HepG2 (cell line): ENCODE data around the gene OR8G1. TPM values are rescaled to one million over a fixed set of nuclear protein-coding genes. Genes with fewer than 3 reads are reported as not detected.

Experiments
- ATAC-seq: fragments of 200-7000 bp; cut with Tn5 transposase; 3 replicates; pipeline ENCODE4 v1.9.1; 2020; ENCODE audit warnings: mild to moderate bottlenecking, moderate library complexity
- BruUV-seq: library from RNA; stranded (reverse); fragments of 400-500 nt; replicated peaks from 2 replicates; lab custom pipeline; 2021; lab: Mats Ljungman, UMichigan
- CTCF ChIA-PET: fragments of 300-600 bp; formaldehyde crosslinking; extraction: SDS; loops from one replicate; lab custom pipeline; 2021; ENCODE audit warnings: low total read pairs, inconsistent platforms, low intra/inter-chr PET ratio; lab: Yijun Ruan, JAX
- POLR2A ChIA-PET: fragments of 350-600 bp; sonication (Branson Sonifier 250); formaldehyde crosslinking; loops from one replicate; lab custom pipeline; 2020; ENCODE audit warnings: antibody characterized with exemption, inconsistent platforms; lab: Yijun Ruan, JAX
- DNase-seq: peaks from one replicate; pipeline ENCODE4 v3.0.0-alpha.2; 2015; ENCODE audit warnings: low spot score
- FAIRE-seq: peaks from 3 replicates; lab custom pipeline; 2011; peaks lifted over from hg19 to GRCh38; lab: Jason Lieb, UNC
- H2AFZ ChIP-seq: one replicate; pipeline ENCODE4 v1.6.1; 2011; ENCODE audit warnings: low read length, inconsistent platforms
- H3K27ac ChIP-seq: fragments of 300-600 bp; 3 replicates; pipeline ENCODE4 v1.8.0; 2011; ENCODE audit warnings: mixed run types, mild to moderate bottlenecking, mixed read lengths, low read length, inconsistent platforms; ENCODE audit not compliant: insufficient read depth; ENCODE audit errors: extremely low read length
- H3K27me3 ChIP-seq, 2 experiments: fragments of 200-600 bp in 1 of 2; 2 replicates in 1 of 2; 3 replicates in 1 of 2; pipeline versions ENCODE4 v1.6.0 to v1.8.0; 2011; ENCODE audit warnings: low read length in 2 of 2, mild to moderate bottlenecking in 2 of 2, moderate library complexity in 2 of 2, inconsistent platforms in 1 of 2; ENCODE audit not compliant: insufficient read depth in 2 of 2, control insufficient read depth in 1 of 2
- H3K36me3 ChIP-seq, 2 experiments: fragments of 200-600 bp in 1 of 2; replicated peaks in 1 of 2; 2 replicates in 1 of 2; 3 replicates in 1 of 2; pipeline versions ENCODE4 v1.5.1 to v1.8.0; 2011; ENCODE audit warnings: low read length in 2 of 2, inconsistent platforms in 1 of 2; ENCODE audit not compliant: insufficient read depth in 2 of 2, control insufficient read depth in 1 of 2
- H3K4me1 ChIP-seq: 2 replicates; pipeline ENCODE4 v1.5.1; 2012; ENCODE audit warnings: low read length, inconsistent platforms; ENCODE audit not compliant: insufficient read depth
- H3K4me2 ChIP-seq: 2 replicates; pipeline ENCODE4 v1.6.0; 2011; ENCODE audit warnings: low read depth, low read length, inconsistent platforms
- H3K4me3 ChIP-seq, 3 experiments: fragments of 200-600 bp in 1 of 3; sonication (generic), shearing (Covaris generic) in 1 of 3; replicated peaks in 1 of 3; 2 replicates each; pipeline ENCODE4 v1.5.1; 2011 to 2016; ENCODE audit warnings: low read length in 3 of 3, inconsistent platforms in 2 of 3, low read depth in 2 of 3, mild to moderate bottlenecking in 2 of 3, control low read depth in 1 of 3, mixed read lengths in 1 of 3; ENCODE audit not compliant: insufficient read depth in 1 of 3
- H3K79me2 ChIP-seq: one replicate; pipeline ENCODE4 v1.6.1; 2011; ENCODE audit warnings: low read length, inconsistent platforms; ENCODE audit not compliant: insufficient read depth
- H3K9ac ChIP-seq: 2 replicates; pipeline ENCODE4 v1.6.0; 2011; ENCODE audit warnings: mild to moderate bottlenecking, low read depth, low read length, inconsistent platforms; ENCODE audit not compliant: insufficient read depth
- H3K9me3 ChIP-seq: 2 replicates; pipeline ENCODE4 v1.5.1; 2012; ENCODE audit warnings: mild to moderate bottlenecking, low read length
- H4K20me1 ChIP-seq: 2 replicates; pipeline ENCODE4 v1.6.0; 2011; ENCODE audit warnings: inconsistent platforms, mild to moderate bottlenecking, low read length, moderate library complexity; ENCODE audit not compliant: insufficient read depth
- BATF2 ChIP-seq: sonication (generic); formaldehyde crosslinking; IDR thresholded peaks from 2 replicates; pipeline ENCODE4 v1.8.0; 2022; ENCODE audit warnings: mild to moderate bottlenecking, missing genetic modification reagents, moderate library complexity
- DDIT3 ChIP-seq: sonication (generic); formaldehyde crosslinking; IDR thresholded peaks from 2 replicates; pipeline ENCODE4 v1.4.0; 2020; ENCODE audit warnings: mild to moderate bottlenecking, missing genetic modification reagents
- MTF2 ChIP-seq: sonication (generic); formaldehyde crosslinking; IDR thresholded peaks from 2 replicates; pipeline ENCODE4 v1.5.0; 2020; ENCODE audit warnings: missing genetic modification reagents, borderline replicate concordance
- SOX6 ChIP-seq, 2 experiments: fragments of 450-650 bp in 1 of 2; sonication (generic) in 1 of 2; formaldehyde crosslinking in 1 of 2; IDR thresholded peaks; 2 replicates each; pipeline versions ENCODE4 v1.4.0 to v1.6.1; 2017 to 2020; ENCODE audit warnings: antibody characterized with exemption in 1 of 2, mild to moderate bottlenecking in 1 of 2, missing genetic modification reagents in 1 of 2
- SRSF4 ChIP-seq: fragments of 200-400 bp; formaldehyde crosslinking; IDR thresholded peaks from one replicate; pipeline ENCODE4 v1.6.1; 2018; ENCODE audit warnings: mild to moderate bottlenecking, low read depth, low read length, moderate library complexity; ENCODE audit not compliant: poor library complexity, severe bottlenecking
- TAF15 ChIP-seq: fragments of 200-400 bp; formaldehyde crosslinking; IDR thresholded peaks from one replicate; pipeline ENCODE4 v1.6.1; 2018; ENCODE audit warnings: mild to moderate bottlenecking, low read depth, low read length; ENCODE audit not compliant: poor library complexity, severe bottlenecking
- TFAP4 ChIP-seq: sonication (generic); IDR thresholded peaks from 2 replicates; pipeline ENCODE4 v1.6.1; 2016; ENCODE audit warnings: low read depth, borderline replicate concordance
- THRA ChIP-seq: sonication (generic); formaldehyde crosslinking; IDR thresholded peaks from 2 replicates; pipeline ENCODE4 v1.4.0; 2020; ENCODE audit warnings: missing genetic modification reagents, borderline replicate concordance
- ZBTB39 ChIP-seq: sonication (generic); formaldehyde crosslinking; IDR thresholded peaks from 2 replicates; pipeline ENCODE4 v1.5.0; 2020; ENCODE audit warnings: missing genetic modification reagents
- ZNF17 ChIP-seq: sonication (generic); formaldehyde crosslinking; IDR thresholded peaks from 2 replicates; pipeline ENCODE4 v1.5.0; 2020; ENCODE audit warnings: mild to moderate bottlenecking, missing genetic modification reagents
- ZNF34 ChIP-seq: sonication (generic); formaldehyde crosslinking; IDR thresholded peaks from 2 replicates; pipeline ENCODE4 v1.4.0; 2020; ENCODE audit warnings: mild to moderate bottlenecking, missing genetic modification reagents, borderline replicate concordance
- ZNF549 ChIP-seq: sonication (generic); formaldehyde crosslinking; IDR thresholded peaks from 2 replicates; pipeline ENCODE4 v1.5.0; 2020; ENCODE audit warnings: missing genetic modification reagents
- ZNF619 ChIP-seq: sonication (generic); formaldehyde crosslinking; IDR thresholded peaks from 2 replicates; pipeline ENCODE4 v1.4.0; 2020; ENCODE audit warnings: mild to moderate bottlenecking, missing genetic modification reagents
- ZNF761 ChIP-seq: sonication (generic); formaldehyde crosslinking; conservative IDR thresholded peaks from 2 replicates; pipeline ENCODE4 v1.4.0; 2020; ENCODE audit warnings: mild to moderate bottlenecking, missing genetic modification reagents
- WGBS: methylation state at CpG from one replicate; pipeline ENCODE4 v1.1.6; 2017; ENCODE audit warnings: low lambda C conversion rate; 5-methylcytosine and 5-hydroxymethylcytosine counted together
- in situ Hi-C: cut with HindIII; loops from 2 replicates; pipeline ENCODE4 v1.10.0; 2017; ENCODE audit warnings: low pct_unique_long_range_greater_than_20kb; ENCODE audit not compliant: extremely low pct_ligation_motif_present
- intact Hi-C: fragments of 100-400 bp; cut with micrococcal nuclease; formaldehyde crosslinking; loops from one replicate; pipeline ENCODE4 v1.10.0; 2022; ENCODE audit not compliant: unreplicated experiment
- polyA plus RNA-seq, 8 experiments: library from polyadenylated mRNA; depleted of rRNA in 3 of 8; stranded (reverse) in 7 of 8; unstranded in 1 of 8; fragments of >200 nt; fragmentation: Illumina TruSeq in 4 of 8; extraction: Trizol in 4 of 8; gene quantifications; 2 replicates each; pipeline versions ENCODE4 v1.2.1 to v1.2.3, GENCODE V29; 2011 to 2016; ENCODE audit warnings: low read depth in 4 of 8, missing spikeins in 1 of 8, mixed read lengths in 1 of 8; ENCODE audit not compliant: insufficient read depth in 1 of 8
- total RNA-seq, 5 experiments: library from RNA; depleted of rRNA; stranded (reverse); fragments of >200 nt; fragmentation: Illumina TruSeq; extraction: Trizol; gene quantifications; 2 replicates each; pipeline ENCODE4 v1.2.3, GENCODE V29; 2016; ENCODE audit warnings: low read depth in 1 of 5

Gene OR8G1
- total and polyA plus RNA-seq, 2 of the 13 experiments (the other 11 are each of a cell fraction or from before 2014, with no cell fraction given) = not detected

- TF ChIP-seq SRSF4 (no peak), ZBTB39 (CRISPR knock-in tag) (no peak), TAF15 (no peak)
- TF ChIP-seq, all 625 proteins: peak for 0
These were observed at the start of gene OR8G1 (continued) for GRCh38 chr11:124240621-124241397.

- H3K9ac ChIP-seq = no peak overlapping the region
- H3K9me3 ChIP-seq = no peaks in the 10 kb centered on the region
- no peak overlapping the region for H3K4me3 ChIP-seq
- no peaks in the 10 kb centered on the region for H3K79me2 ChIP-seq
- no peaks in the 10 kb centered on the region for H4K20me1 ChIP-seq
- no peak for DNase-seq
- no peak overlapping the region for H3K4me2 ChIP-seq
- in situ Hi-C loops = no loop called here
- CTCF ChIA-PET = no interaction called here
- no peak overlapping the region for H3K27ac ChIP-seq
- no peak for ATAC-seq
- 12% methylated on average over 6 of the region's 6 CpGs for WGBS
- no TSS peak for BruUV-seq
- no peaks in the 10 kb centered on the region for H3K27me3 ChIP-seq
- POLR2A ChIA-PET = no interaction called here
- H2AFZ ChIP-seq = no peak overlapping the region
- FAIRE-seq = no peak
- no peaks in the 10 kb centered on the region for H3K36me3 ChIP-seq
- intact Hi-C loops = no loop called here
- H3K4me1 ChIP-seq = no peaks in the 10 kb centered on the region
- no peak for TF ChIP-seq ZNF34
- no peak for TF ChIP-seq SOX6 (IDR thresholded peaks at IDR 0.05)
- no peak for TF ChIP-seq SOX6 (CRISPR knock-in tag; IDR thresholded peaks at IDR 0.05)
- no peak for TF ChIP-seq ZNF549
- TF ChIP-seq ZNF17 (CRISPR knock-in tag) = no peak
- no peak for TF ChIP-seq MTF2 (CRISPR knock-in tag)
- no peak for TF ChIP-seq ZNF761 (CRISPR knock-in tag)
- no peak for TF ChIP-seq DDIT3 (CRISPR knock-in tag)
- no peak for TF ChIP-seq BATF2 (CRISPR knock-in tag)
- TF ChIP-seq THRA (CRISPR knock-in tag) = no peak
- TF ChIP-seq TFAP4 = no peak
- no peak for TF ChIP-seq ZNF619
These were observed 47.5 kb upstream of the OR8G1 start for GRCh38 chr11:124193221-124194010.
